SK-N-SH (cell line): ENCODE results near the gene STK11IP. TPM values are rescaled to one million over a fixed set of nuclear protein-coding genes. Genes with fewer than 3 reads are reported as not detected.

Experiments
- CTCF ChIA-PET: fragments of 300-600, 350-600 bp; formaldehyde crosslinking; extraction: SDS; loops from one replicate; lab custom pipeline; 2021; lab: Yijun Ruan, JAX
- POLR2A ChIA-PET: fragments of 350-600 bp; sonication (Branson Sonifier 250); formaldehyde crosslinking; extraction: SDS; loops from one replicate; lab custom pipeline; 2020; ENCODE audit warnings: antibody characterized with exemption, inconsistent platforms; lab: Yijun Ruan, JAX
- DNase-seq: peaks from one replicate; pipeline ENCODE4 v3.0.0; 2012
- H2AFZ ChIP-seq: fragments of 200-600 bp; sonication (generic); 2 replicates; pipeline ENCODE4 v1.8.1; 2016; ENCODE audit warnings: antibody characterized with exemption, mild to moderate bottlenecking, low read depth
- H3F3A ChIP-seq: fragments of 200-600 bp; sonication (generic); replicated peaks from 2 replicates; pipeline ENCODE3; 2016; ENCODE audit warnings: antibody characterized with exemption, mild to moderate bottlenecking; ENCODE audit not compliant: insufficient read depth
- H3K27ac ChIP-seq, 2 experiments: fragments of 200-500 bp in 1 of 2; fragments of 200-600 bp in 1 of 2; sonication (Bioruptor generic) in 1 of 2; sonication (generic), shearing (Covaris generic) in 1 of 2; 2 replicates each; pipeline versions ENCODE4 v1.5.1 to v1.6.1; 2014 to 2016; ENCODE audit warnings: low read depth in 2 of 2, inconsistent platforms in 1 of 2, low read length in 1 of 2, mild to moderate bottlenecking in 1 of 2, mixed read lengths in 1 of 2
- H3K27me3 ChIP-seq: fragments of 200-600 bp; sonication (generic), shearing (Covaris generic); 2 replicates; pipeline ENCODE4 v1.6.1; 2016; ENCODE audit warnings: mixed run types; ENCODE audit not compliant: insufficient read depth
- H3K36me3 ChIP-seq, 2 experiments: fragments of 200-500 bp in 1 of 2; fragments of 200-600 bp in 1 of 2; sonication (Bioruptor generic) in 1 of 2; sonication (generic) in 1 of 2; replicated peaks in 1 of 2; 2 replicates each; pipeline versions ENCODE3 to v1.5.1; 2014 to 2016; ENCODE audit warnings: low read length in 1 of 2, mild to moderate bottlenecking in 1 of 2; ENCODE audit not compliant: insufficient read depth in 2 of 2, control insufficient read depth in 1 of 2
- H3K4me1 ChIP-seq, 2 experiments: fragments of 200-500 bp in 1 of 2; fragments of 200-600 bp in 1 of 2; sonication (Bioruptor generic) in 1 of 2; sonication (generic), shearing (Covaris generic) in 1 of 2; 2 replicates each; pipeline versions ENCODE4 v1.5.1 to v1.6.1; 2014 to 2016; ENCODE audit warnings: low read depth in 1 of 2, low read length in 1 of 2, mixed run types in 1 of 2; ENCODE audit not compliant: insufficient read depth in 2 of 2, control insufficient read depth in 1 of 2
- H3K4me2 ChIP-seq: fragments of 200-600 bp; sonication (generic), shearing (Covaris generic); 2 replicates; pipeline ENCODE4 v1.6.1; 2017; ENCODE audit warnings: mixed run types
- H3K4me3 ChIP-seq, 2 experiments: fragments of 200-500 bp in 1 of 2; fragments of 200-600 bp in 1 of 2; sonication (Bioruptor generic) in 1 of 2; sonication (generic), shearing (Covaris generic) in 1 of 2; 2 replicates each; pipeline versions ENCODE4 v1.5.1 to v1.8.1; 2014 to 2016; ENCODE audit warnings: low read depth in 2 of 2, inconsistent platforms in 1 of 2, low read length in 1 of 2, mild to moderate bottlenecking in 1 of 2, mixed read lengths in 1 of 2, moderate library complexity in 1 of 2
- H3K79me2 ChIP-seq: fragments of 200-600 bp; sonication (generic); 2 replicates; pipeline ENCODE4 v1.8.1; 2017; ENCODE audit warnings: mild to moderate bottlenecking; ENCODE audit not compliant: insufficient read depth
- H3K9ac ChIP-seq: fragments of 200-600 bp; sonication (generic); 2 replicates; pipeline ENCODE4 v1.6.1; 2017; ENCODE audit warnings: mixed run types
- H3K9me2 ChIP-seq: fragments of 200-600 bp; sonication (generic); 2 replicates; pipeline ENCODE4 v1.6.1; 2017; ENCODE audit warnings: mixed run types
- H3K9me3 ChIP-seq: fragments of 200-600 bp; sonication (generic); 2 replicates; pipeline ENCODE4 v1.6.1; 2017; ENCODE audit warnings: mixed run types, mild to moderate bottlenecking, moderate library complexity
- H4K20me1 ChIP-seq: fragments of 200-600 bp; sonication (generic); 2 replicates; pipeline ENCODE4 v1.6.1; 2017; ENCODE audit warnings: mild to moderate bottlenecking, mixed run types; ENCODE audit not compliant: insufficient read depth
- CHD2 ChIP-seq: fragments of 150-350 bp; IDR thresholded peaks from 2 replicates; pipeline ENCODE4 v1.6.1; 2018; ENCODE audit warnings: low read length; ENCODE audit not compliant: partially characterized antibody
- EP300 ChIP-seq, 2 experiments: IDR thresholded peaks; 2 replicates each; pipeline versions ENCODE4 v1.4.0 to v1.6.1; 2012; ENCODE audit warnings: borderline replicate concordance in 1 of 2, low read depth in 1 of 2, low read length in 1 of 2
- EZH2phosphoT487 ChIP-seq: fragments of 200-600 bp; sonication (generic); IDR thresholded peaks from 2 replicates; pipeline ENCODE4 v1.6.1; 2017; ENCODE audit warnings: low read depth, mixed run types, mild to moderate bottlenecking, antibody characterized with exemption, moderate library complexity, borderline replicate concordance
- FOSL2 ChIP-seq: IDR thresholded peaks from 2 replicates; pipeline ENCODE4 v1.4.0; 2012; ENCODE audit warnings: low read depth, mild to moderate bottlenecking, moderate library complexity, borderline replicate concordance
- FOXJ3 ChIP-seq: sonication (generic); formaldehyde crosslinking; IDR thresholded peaks from 2 replicates; pipeline ENCODE4 v1.5.1; 2020; ENCODE audit warnings: mild to moderate bottlenecking, missing genetic modification reagents
- GABPA ChIP-seq: IDR thresholded peaks from 2 replicates; pipeline ENCODE4 v1.4.0; 2012; ENCODE audit warnings: low read depth, mild to moderate bottlenecking
- MXI1 ChIP-seq: IDR thresholded peaks from 2 replicates; pipeline ENCODE4 v1.6.1; 2012; ENCODE audit warnings: mild to moderate bottlenecking, low read depth, low read length, improper control_type of control experiment
- PBX3 ChIP-seq: IDR thresholded peaks from 2 replicates; pipeline ENCODE4; 2012
- POLR2AphosphoS5 ChIP-seq: IDR thresholded peaks from 2 replicates; pipeline ENCODE4 v1.6.1; 2012; ENCODE audit warnings: low read depth, low read length
- RAD21 ChIP-seq: IDR thresholded peaks from 2 replicates; pipeline ENCODE4 v1.6.1; 2012; ENCODE audit warnings: mild to moderate bottlenecking, low read length
- RCOR1 ChIP-seq: fragments of 150-350 bp; IDR thresholded peaks from 2 replicates; pipeline ENCODE4 v1.6.1; 2017; ENCODE audit warnings: antibody characterized with exemption, low read length
- REST ChIP-seq: IDR thresholded peaks from 2 replicates; pipeline ENCODE4 v1.6.1; 2012; ENCODE audit warnings: mild to moderate bottlenecking, low read depth, low read length, moderate library complexity
- RFX5 ChIP-seq: IDR thresholded peaks from 2 replicates; pipeline ENCODE4 v1.6.1; 2012; ENCODE audit warnings: mild to moderate bottlenecking, improper control_type of control experiment, low read length
- SIN3A ChIP-seq: IDR thresholded peaks from 2 replicates; pipeline ENCODE4 v1.6.1; 2012; ENCODE audit warnings: low read depth, mild to moderate bottlenecking, low read length, moderate library complexity, borderline replicate concordance
- SMC3 ChIP-seq: IDR thresholded peaks from 2 replicates; pipeline ENCODE4 v1.6.1; 2012; ENCODE audit warnings: low read depth, low read length, improper control_type of control experiment
- TAF1 ChIP-seq: IDR thresholded peaks from 2 replicates; pipeline ENCODE4 v1.6.1; 2012; ENCODE audit warnings: low read depth, mild to moderate bottlenecking, low read length, moderate library complexity, borderline replicate concordance
- TCF12 ChIP-seq: IDR thresholded peaks from 2 replicates; pipeline ENCODE4 v1.4.0; 2012
- USF2 ChIP-seq: fragments of 150-350 bp; IDR thresholded peaks from 2 replicates; pipeline ENCODE4 v1.6.1; 2017; ENCODE audit warnings: antibody characterized with exemption, low read length, low read depth, borderline replicate concordance
- YY1 ChIP-seq: IDR thresholded peaks from 2 replicates; pipeline ENCODE4 v1.4.0; 2012; ENCODE audit warnings: low read depth, mild to moderate bottlenecking
- ZBTB33 ChIP-seq: IDR thresholded peaks from 2 replicates; pipeline ENCODE4 v1.4.0; 2012; ENCODE audit warnings: low read depth, borderline replicate concordance
- WGBS: methylation state at CpG from one replicate; pipeline ENCODE4 v1.1.6; 2017; ENCODE audit warnings: low lambda C conversion rate; 5-methylcytosine and 5-hydroxymethylcytosine counted together
- polyA plus RNA-seq, 3 experiments: library from polyadenylated mRNA; depleted of rRNA; stranded (reverse); fragments of >200 nt; gene quantifications; 2 replicates each; pipeline ENCODE4 v1.2.3, GENCODE V29; 2012

STK11IP gene
- polyA plus RNA-seq, 1 of the 3 experiments (the other 2 are of a cell fraction): 22.9 TPM

- ChIA-PET POLR2A (interaction anchor here (0.7 to 4.5 kb wide), 3 partner anchors 32 to 423 kb away, joined by 3 to 18 read pairs (median 5); partner anchors contain the start of gene STK11IP), CTCF (interaction anchor here (0.8 to 7.8 kb wide), 7 partner anchors 10 to 87 kb away, joined by 3 to 59 read pairs (median 4); partner anchors contain the start of gene CHPF)
- TF ChIP-seq RFX5 (no peak), EP300 (IDR thresholded peaks at IDR 0.05; ENCODE audit: borderline replicate concordance in 1 of 2, low read depth in 1 of 2, low read length in 1 of 2) (no peak), GABPA (no peak), USF2 (no peak), TCF12 (no peak), POLR2AphosphoS5 (no peak), RCOR1 (no peak), CHD2 (no peak), SMC3 (no peak), EZH2phosphoT487 (no peak), RAD21 (no peak), YY1 (no peak), ZBTB33 (no peak), PBX3 (no peak), FOXJ3 (no peak), SIN3A (no peak), MXI1 (no peak), FOSL2 (no peak), REST (no peak), TAF1 (no peak)
- H3K27ac ChIP-seq: no peak overlapping the region
- H3K9me3 ChIP-seq: no peaks in the 10 kb centered on the region
- peaks cover 0 to 5% of the 10 kb centered on the region in 2 experiments for H3K36me3 ChIP-seq
- H3K4me3 ChIP-seq: no peak overlapping the region
- peaks cover 5% of the 10 kb centered on the region; the same call in 1 of the 2 replicates for H3K79me2 ChIP-seq
- H3K27me3 ChIP-seq: no peaks in the 10 kb centered on the region
- H3K4me1 ChIP-seq: peaks cover 0 to 13% of the 10 kb centered on the region in 2 experiments; a peak in 1 of 4 replicates
- DNase-seq: no peak
- H4K20me1 ChIP-seq: no peaks in the 10 kb centered on the region
- WGBS: 84% methylated on average over 5 of the region's 16 CpGs
- H3K9ac ChIP-seq: no peak overlapping the region
- H3F3A ChIP-seq: no peaks in the 10 kb centered on the region
- no peak overlapping the region for H2AFZ ChIP-seq
- H3K4me2 ChIP-seq: no peak overlapping the region
- no peaks in the 10 kb centered on the region for H3K9me2 ChIP-seq
Measured at GRCh38 chr2:219628986-219629901, 31.6 kb downstream of the STK11IP start.
